M059J (cell line): ENCODE data around the gene UBAC2. TPM values are rescaled to one million over a fixed set of nuclear protein-coding genes. Genes with fewer than 3 reads are reported as not detected.
A peak's percentile ranks its signal among the peaks of the same experiment; 100 is the strongest.
"Not testable (repeated sequence)": the region's sequence is repeated elsewhere in the genome, so short reads cannot be mapped to it uniquely, and the experiment has no call there.

ENCODE experiments used
- DNase-seq: peaks from one replicate; pipeline ENCODE4 v3.0.0-alpha.2; 2012; ENCODE audit warnings: low read depth
- total RNA-seq: library from RNA; depleted of rRNA; stranded (reverse); fragments of >200 nt; shearing (Covaris generic); gene quantifications from 2 replicates; pipeline ENCODE4 v1.2.3, GENCODE V29; 2014

UBAC2 gene
- total RNA-seq, 1 experiment from 2014 or later = 61.5 TPM

- DNase-seq = no peak
Measured at GRCh38 chr13:99214731-99215130, 14.1 kb downstream of the UBAC2 start.

- DNase-seq = no peak
Measured at GRCh38 chr13:99215184-99215830, 14.7 kb downstream of the UBAC2 start.

GRCh38 chr13:99217461-99218110 is 16.9 kb downstream of the UBAC2 start:
- no peak for DNase-seq

GRCh38 chr13:99218126-99218525 is 17.5 kb downstream of the UBAC2 start:
- DNase-seq = no peak

GRCh38 chr13:99218545-99218944 is 17.9 kb downstream of the UBAC2 start:
- DNase-seq = peak; percentile 13

GRCh38 chr13:99218969-99219368 is 18.3 kb downstream of the UBAC2 start:
- no peak for DNase-seq

GRCh38 chr13:99220199-99220935 is 19.7 kb downstream of the UBAC2 start:
- no peak for DNase-seq

- no peak for DNase-seq
Measured at GRCh38 chr13:99221567-99222239, 21.0 kb downstream of the UBAC2 start.

- DNase-seq = no peak
Measured at GRCh38 chr13:99223587-99223986, 22.9 kb downstream of the UBAC2 start.

GRCh38 chr13:99224021-99224420 is 23.4 kb downstream of the UBAC2 start:
- peak; percentile 9 for DNase-seq

- no peak for DNase-seq
Measured at GRCh38 chr13:99225078-99225477, 24.4 kb downstream of the UBAC2 start.

- no peak for DNase-seq
Measured at GRCh38 chr13:99226513-99226912, 25.9 kb downstream of the UBAC2 start.

GRCh38 chr13:99227331-99227900 is 26.8 kb downstream of the UBAC2 start:
- peak; percentile 36 for DNase-seq

- DNase-seq = peak; percentile 27
Measured at GRCh38 chr13:99227909-99228688, 27.4 kb downstream of the UBAC2 start.

GRCh38 chr13:99228737-99229691 is 28.4 kb downstream of the UBAC2 start:
- DNase-seq = peak; percentile 93

- not testable (repeated sequence) for DNase-seq
Measured at GRCh38 chr13:99230588-99230987, 29.9 kb downstream of the UBAC2 start.

GRCh38 chr13:99230991-99231390 is 30.3 kb downstream of the UBAC2 start:
- no peak for DNase-seq

GRCh38 chr13:99231721-99232120 is 31.1 kb downstream of the UBAC2 start:
- DNase-seq = no peak

GRCh38 chr13:99237981-99238662 is 37.5 kb downstream of the UBAC2 start:
- DNase-seq = no peak
